ENCODE data around the gene MEIS3.

The MEIS3 gene
- total RNA-seq: 0.52 to 0.77 (median 0.61) reads per million in 3 donors

- peaks cover 48% of the 10 kb centered on the region for H3K27me3 ChIP-seq (replicated peaks; ENCODE audit: control insufficient read depth, insufficient read depth, low read length, poor library complexity, severe bottlenecking)
- H3K36me3 ChIP-seq (ENCODE audit: control insufficient read depth, insufficient read depth, low read length): no peaks in the 10 kb centered on the region
- H3K4me1 ChIP-seq (ENCODE audit: control insufficient read depth, insufficient read depth, low read length, poor library complexity, severe bottlenecking): peaks cover 23% of the 10 kb centered on the region
- H3K9me3 ChIP-seq (ENCODE audit: control insufficient read depth, low read length): no peaks in the 10 kb centered on the region
- H3K27ac ChIP-seq (ENCODE audit: insufficient read depth, low read length, poor library complexity, severe bottlenecking): no peak within 1 kb of the TSS
- DNase-seq: no peak
- H3K4me3 ChIP-seq (ENCODE audit: insufficient read depth, low read depth, low read length, poor library complexity, severe bottlenecking): no peak within 1 kb of the TSS
Measured at GRCh38 chr19:47419030-47419783, at the start of gene MEIS3. TSS of gene MEIS3 (minus strand) at chr19:47419527. CDS start at chr19:47419081, 446 bp downstream.

- no peaks in the 10 kb centered on the region for H3K36me3 ChIP-seq (ENCODE audit: control insufficient read depth, insufficient read depth, low read length)
- H3K4me1 ChIP-seq (ENCODE audit: control insufficient read depth, insufficient read depth, low read length, poor library complexity, severe bottlenecking): peaks cover 9% of the 10 kb centered on the region
- no peak for DNase-seq
- no peak overlapping the region for H3K27ac ChIP-seq (ENCODE audit: insufficient read depth, low read length, poor library complexity, severe bottlenecking)
- H3K27me3 ChIP-seq (replicated peaks; ENCODE audit: control insufficient read depth, insufficient read depth, low read length, poor library complexity, severe bottlenecking): peaks cover 32% of the 10 kb centered on the region
- H3K4me3 ChIP-seq (ENCODE audit: insufficient read depth, low read depth, low read length, poor library complexity, severe bottlenecking): no peak overlapping the region
- no peaks in the 10 kb centered on the region for H3K9me3 ChIP-seq (ENCODE audit: control insufficient read depth, low read length)
Measured at GRCh38 chr19:47467914-47468313, 48.6 kb upstream of the MEIS3 start.

- H3K9me3 ChIP-seq (ENCODE audit: control insufficient read depth, low read length): no peaks in the 10 kb centered on the region
- no peak overlapping the region for H3K4me3 ChIP-seq (ENCODE audit: insufficient read depth, low read depth, low read length, poor library complexity, severe bottlenecking)
- DNase-seq: no peak
- H3K27me3 ChIP-seq (replicated peaks; ENCODE audit: control insufficient read depth, insufficient read depth, low read length, poor library complexity, severe bottlenecking): peaks cover 19% of the 10 kb centered on the region
- H3K4me1 ChIP-seq (ENCODE audit: control insufficient read depth, insufficient read depth, low read length, poor library complexity, severe bottlenecking): no peaks in the 10 kb centered on the region
- no peak overlapping the region for H3K27ac ChIP-seq (ENCODE audit: insufficient read depth, low read length, poor library complexity, severe bottlenecking)
- no peaks in the 10 kb centered on the region for H3K36me3 ChIP-seq (ENCODE audit: control insufficient read depth, insufficient read depth, low read length)
Measured at GRCh38 chr19:47465957-47466356, 46.6 kb upstream of the MEIS3 start.

GRCh38 chr19:47464675-47465419, 45.5 kb upstream of the MEIS3 start:
- H3K27ac ChIP-seq (ENCODE audit: insufficient read depth, low read length, poor library complexity, severe bottlenecking): no peak overlapping the region
- peaks cover 9% of the 10 kb centered on the region for H3K27me3 ChIP-seq (replicated peaks; ENCODE audit: control insufficient read depth, insufficient read depth, low read length, poor library complexity, severe bottlenecking)
- no peak overlapping the region for H3K4me3 ChIP-seq (ENCODE audit: insufficient read depth, low read depth, low read length, poor library complexity, severe bottlenecking)
- no peaks in the 10 kb centered on the region for H3K36me3 ChIP-seq (ENCODE audit: control insufficient read depth, insufficient read depth, low read length)
- H3K4me1 ChIP-seq (ENCODE audit: control insufficient read depth, insufficient read depth, low read length, poor library complexity, severe bottlenecking): no peaks in the 10 kb centered on the region
- H3K9me3 ChIP-seq (ENCODE audit: control insufficient read depth, low read length): no peaks in the 10 kb centered on the region
- DNase-seq: no peak

- Histone ChIP-seq H3K4me3 (ENCODE audit: insufficient read depth, low read depth, low read length, poor library complexity, severe bottlenecking) (no peak overlapping the region), H3K27me3 (replicated peaks; ENCODE audit: control insufficient read depth, insufficient read depth, low read length, poor library complexity, severe bottlenecking) (peaks cover 7% of the 10 kb centered on the region), H3K9me3 (ENCODE audit: control insufficient read depth, low read length) (no peaks in the 10 kb centered on the region), H3K27ac (ENCODE audit: insufficient read depth, low read length, poor library complexity, severe bottlenecking) (no peak overlapping the region), H3K4me1 (ENCODE audit: control insufficient read depth, insufficient read depth, low read length, poor library complexity, severe bottlenecking) (no peaks in the 10 kb centered on the region), H3K36me3 (ENCODE audit: control insufficient read depth, insufficient read depth, low read length) (no peaks in the 10 kb centered on the region)
- no peak for DNase-seq
Measured at GRCh38 chr19:47461876-47462275, 42.5 kb upstream of the MEIS3 start.

- Histone ChIP-seq H3K27me3 (replicated peaks; ENCODE audit: control insufficient read depth, insufficient read depth, low read length, poor library complexity, severe bottlenecking) (peaks cover 16% of the 10 kb centered on the region), H3K27ac (ENCODE audit: insufficient read depth, low read length, poor library complexity, severe bottlenecking) (no peak overlapping the region), H3K9me3 (ENCODE audit: control insufficient read depth, low read length) (no peaks in the 10 kb centered on the region), H3K36me3 (ENCODE audit: control insufficient read depth, insufficient read depth, low read length) (no peaks in the 10 kb centered on the region), H3K4me3 (ENCODE audit: insufficient read depth, low read depth, low read length, poor library complexity, severe bottlenecking) (no peak overlapping the region), H3K4me1 (ENCODE audit: control insufficient read depth, insufficient read depth, low read length, poor library complexity, severe bottlenecking) (no peaks in the 10 kb centered on the region)
- DNase-seq: no peak
Measured at GRCh38 chr19:47459477-47459876, 40.1 kb upstream of the MEIS3 start.

- H3K4me3 ChIP-seq (ENCODE audit: insufficient read depth, low read depth, low read length, poor library complexity, severe bottlenecking): no peak overlapping the region
- H3K4me1 ChIP-seq (ENCODE audit: control insufficient read depth, insufficient read depth, low read length, poor library complexity, severe bottlenecking): no peaks in the 10 kb centered on the region
- H3K36me3 ChIP-seq (ENCODE audit: control insufficient read depth, insufficient read depth, low read length): no peaks in the 10 kb centered on the region
- no peaks in the 10 kb centered on the region for H3K9me3 ChIP-seq (ENCODE audit: control insufficient read depth, low read length)
- no peak overlapping the region for H3K27ac ChIP-seq (ENCODE audit: insufficient read depth, low read length, poor library complexity, severe bottlenecking)
- no peak for DNase-seq
- peaks cover 16% of the 10 kb centered on the region for H3K27me3 ChIP-seq (replicated peaks; ENCODE audit: control insufficient read depth, insufficient read depth, low read length, poor library complexity, severe bottlenecking)
Measured at GRCh38 chr19:47458672-47459071, 39.3 kb upstream of the MEIS3 start.

- Histone ChIP-seq H3K27me3 (replicated peaks; ENCODE audit: control insufficient read depth, insufficient read depth, low read length, poor library complexity, severe bottlenecking) (peaks cover 16% of the 10 kb centered on the region), H3K9me3 (ENCODE audit: control insufficient read depth, low read length) (no peaks in the 10 kb centered on the region), H3K36me3 (ENCODE audit: control insufficient read depth, insufficient read depth, low read length) (no peaks in the 10 kb centered on the region), H3K4me3 (ENCODE audit: insufficient read depth, low read depth, low read length, poor library complexity, severe bottlenecking) (no peak overlapping the region), H3K27ac (ENCODE audit: insufficient read depth, low read length, poor library complexity, severe bottlenecking) (no peak overlapping the region), H3K4me1 (ENCODE audit: control insufficient read depth, insufficient read depth, low read length, poor library complexity, severe bottlenecking) (no peaks in the 10 kb centered on the region)
- no peak for DNase-seq
Measured at GRCh38 chr19:47456721-47457474, 37.6 kb upstream of the MEIS3 start.

- H3K36me3 ChIP-seq (ENCODE audit: control insufficient read depth, insufficient read depth, low read length): no peaks in the 10 kb centered on the region
- peaks cover 28% of the 10 kb centered on the region for H3K4me1 ChIP-seq (ENCODE audit: control insufficient read depth, insufficient read depth, low read length, poor library complexity, severe bottlenecking)
- peaks cover 16% of the 10 kb centered on the region for H3K27me3 ChIP-seq (replicated peaks; ENCODE audit: control insufficient read depth, insufficient read depth, low read length, poor library complexity, severe bottlenecking)
- no peak overlapping the region for H3K27ac ChIP-seq (ENCODE audit: insufficient read depth, low read length, poor library complexity, severe bottlenecking)
- H3K9me3 ChIP-seq (ENCODE audit: control insufficient read depth, low read length): no peaks in the 10 kb centered on the region
- no peak for DNase-seq
- H3K4me3 ChIP-seq (ENCODE audit: insufficient read depth, low read depth, low read length, poor library complexity, severe bottlenecking): no peak overlapping the region
Measured at GRCh38 chr19:47450478-47450877, 31.2 kb upstream of the MEIS3 start.

GRCh38 chr19:47448360-47448727, 29.0 kb upstream of the MEIS3 start:
- Histone ChIP-seq H3K27me3 (replicated peaks; ENCODE audit: control insufficient read depth, insufficient read depth, low read length, poor library complexity, severe bottlenecking) (peaks cover 19% of the 10 kb centered on the region), H3K27ac (ENCODE audit: insufficient read depth, low read length, poor library complexity, severe bottlenecking) (no peak overlapping the region), H3K4me3 (ENCODE audit: insufficient read depth, low read depth, low read length, poor library complexity, severe bottlenecking) (no peak overlapping the region), H3K36me3 (ENCODE audit: control insufficient read depth, insufficient read depth, low read length) (no peaks in the 10 kb centered on the region), H3K9me3 (ENCODE audit: control insufficient read depth, low read length) (no peaks in the 10 kb centered on the region), H3K4me1 (ENCODE audit: control insufficient read depth, insufficient read depth, low read length, poor library complexity, severe bottlenecking) (peaks cover 45% of the 10 kb centered on the region)
- DNase-seq: no peak

Measured in effector memory CD4-positive, alpha-beta T cell (primary cell).